Lung (tissue), 12 donors: ENCODE data around the gene RAPSN. TPM values are rescaled to one million over a fixed set of nuclear protein-coding genes. Genes with fewer than 3 reads are reported as not detected.

Experiments
- ATAC-seq: fragments of 200-7000 bp; cut with Tn5 transposase; one replicate; pipeline ENCODE4 v1.9.1; 2020; ENCODE audit warnings: moderate number of reproducible peaks; ENCODE audit not compliant: insufficient read depth, low FRiP score
- DNase-seq, 3 donors: peaks; one replicate each; pipeline ENCODE4 v3.0.0-alpha.2; 2013 to 2017
- H3K27ac ChIP-seq, 2 donors: one replicate each; pipeline ENCODE4 v1.5.1; 2013; ENCODE audit warnings: mild to moderate bottlenecking in 2 of 2, moderate library complexity in 2 of 2, control low read depth in 1 of 2, inconsistent platforms in 1 of 2, low read depth in 1 of 2, low read length in 1 of 2
- H3K27me3 ChIP-seq, 3 donors: one replicate each; pipeline ENCODE4 v1.5.1; 2013; ENCODE audit warnings: low read length in 2 of 3; ENCODE audit not compliant: control insufficient read depth in 3 of 3, insufficient read depth in 3 of 3
- H3K36me3 ChIP-seq, 4 donors: one replicate each; pipeline ENCODE4 v1.5.1; 2013; ENCODE audit warnings: low read length in 4 of 4, mild to moderate bottlenecking in 1 of 4, moderate library complexity in 1 of 4; ENCODE audit not compliant: control insufficient read depth in 4 of 4, insufficient read depth in 4 of 4
- H3K4me1 ChIP-seq, 5 donors: one replicate each; pipeline ENCODE4 v1.5.1; 2013; ENCODE audit warnings: low read length in 5 of 5, mild to moderate bottlenecking in 2 of 5, moderate library complexity in 1 of 5; ENCODE audit not compliant: control insufficient read depth in 5 of 5, insufficient read depth in 5 of 5
- H3K4me3 ChIP-seq: one replicate; pipeline ENCODE4 v1.5.1; 2013; ENCODE audit warnings: mild to moderate bottlenecking, control low read depth, moderate library complexity
- H3K9ac ChIP-seq, 2 donors: one replicate each; pipeline ENCODE4 v1.5.1; 2013; ENCODE audit warnings: low read length in 2 of 2, control low read depth in 1 of 2; ENCODE audit not compliant: insufficient read depth in 1 of 2
- H3K9me3 ChIP-seq, 4 donors: one replicate each; pipeline ENCODE4 v1.5.1; 2013; ENCODE audit warnings: low read length in 3 of 4, mild to moderate bottlenecking in 1 of 4, moderate library complexity in 1 of 4; ENCODE audit not compliant: control insufficient read depth in 4 of 4, insufficient read depth in 3 of 4
- CTCF ChIP-seq: IDR thresholded peaks from 2 replicates; pipeline ENCODE4 v1.5.1; 2012; ENCODE audit warnings: mild to moderate bottlenecking; ENCODE audit errors: control extremely low read depth, extremely low read depth
- WGBS, 2 donors: extraction: QIAGEN DNeasy Blood & Tissue Kit; methylation state at CpG; one replicate each; pipeline ENCODE4 v1.1.7; 2013; 5-methylcytosine and 5-hydroxymethylcytosine counted together
- polyA plus RNA-seq, 2 donors: library from polyadenylated mRNA; stranded (reverse); fragments of 200-250 nt; gene quantifications; one replicate each; pipeline ENCODE4 v1.2.1, GENCODE V29; 2013
- total RNA-seq, 2 donors: library from RNA; depleted of rRNA in 1 of 2; stranded (reverse); fragments of >200 nt in 1 of 2; gene quantifications; one replicate each; pipeline ENCODE4 v1.2.1, GENCODE V29; 2014 to 2021
- donor health status: control.
- donor health status: control.
- donor health status: Bipolar disorder and iron deficiency.
- donor health status: healthy.
- donor health status: DM: yes; HTN: yes; CAD: no.

RAPSN gene
- total and polyA plus RNA-seq, 4 donors: 0.38 to 1.5 (median 0.49) TPM; not detected in 1

- peaks cover 11 to 28% (median 22%) of the 10 kb centered on the region in 4 donors for H3K36me3 ChIP-seq
- peaks cover 4 to 10% (median 6%) of the 10 kb centered on the region in 5 donors for H3K4me1 ChIP-seq
- peak overlapping the region; percentile 86 to 87 for H3K27ac ChIP-seq
- H3K9ac ChIP-seq: peak overlapping the region; percentile 80 to 85
- ATAC-seq: no peak
- no peaks in the 10 kb centered on the region for H3K27me3 ChIP-seq
- WGBS, 2 donors: 1% methylated on average over 14 of the region's 14 CpGs
- H3K9me3 ChIP-seq: no peaks in the 10 kb centered on the region
- no peak for TF ChIP-seq CTCF
- DNase-seq: no peak
- H3K4me3 ChIP-seq: peak overlapping the region; percentile 99
Observed at GRCh38 chr11:47425611-47426010, 23.3 kb downstream of the RAPSN start.

DNA sequence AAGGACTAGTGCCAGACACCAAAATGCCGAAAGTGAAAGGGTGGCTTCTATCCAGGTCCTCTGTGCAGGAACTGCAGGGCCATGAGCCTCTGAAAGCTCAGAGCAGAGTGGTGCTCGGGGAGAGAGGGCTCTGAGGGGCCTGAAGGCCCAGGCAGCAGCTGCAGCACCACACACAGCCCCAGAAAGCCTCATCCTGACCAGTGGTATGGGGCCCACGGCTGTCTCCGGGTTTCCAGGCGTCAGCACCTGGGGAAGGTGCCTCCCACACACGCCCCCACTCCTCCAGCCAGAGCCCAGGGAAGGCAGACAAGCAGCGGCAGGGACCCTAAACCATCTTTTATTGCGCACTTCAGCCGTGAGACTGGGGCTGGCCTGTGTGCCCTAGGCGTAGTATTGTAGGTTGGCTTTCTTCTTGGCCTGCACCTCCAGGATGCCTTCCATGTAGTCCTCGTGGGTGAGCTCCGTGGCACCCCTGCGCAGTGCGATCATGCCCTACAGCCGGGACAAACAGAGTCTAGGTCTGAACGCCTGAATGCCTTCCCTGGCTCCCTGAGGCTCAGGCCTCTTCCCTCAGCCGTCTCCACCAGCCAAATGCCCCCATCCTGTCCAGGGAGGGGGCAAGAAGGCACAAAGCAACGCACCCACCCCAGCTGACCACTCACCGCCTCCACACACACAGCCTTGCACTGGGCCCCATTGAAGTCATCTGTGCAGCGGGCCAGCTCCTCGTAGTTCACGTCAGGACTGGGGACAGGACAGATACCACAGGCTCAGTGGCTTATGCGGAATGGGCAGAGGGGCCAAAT, 30.3 kb downstream of the RAPSN start:
- H3K4me3 ChIP-seq: no peak overlapping the region
- H3K9ac ChIP-seq: no peak overlapping the region
- peaks cover 0 to 17% (median 11%) of the 10 kb centered on the region in 5 donors for H3K4me1 ChIP-seq
- TF ChIP-seq CTCF: no peak
- H3K27me3 ChIP-seq: no peaks in the 10 kb centered on the region
- DNase-seq: no peak
- H3K9me3 ChIP-seq: peaks cover 0 to 2% (median 0%) of the 10 kb centered on the region in 4 donors
- ATAC-seq: no peak
- 88 to 90% methylated on average over 23 of the region's 23 CpGs for WGBS, 2 donors
- no peak overlapping the region for H3K27ac ChIP-seq
- peaks cover 14 to 64% (median 38%) of the 10 kb centered on the region in 4 donors for H3K36me3 ChIP-seq

GRCh38 chr11:47417712-47418111, 31.2 kb downstream of the RAPSN start:
- H3K9me3 ChIP-seq: peaks cover 0 to 2% (median 0%) of the 10 kb centered on the region in 4 donors
- H3K27me3 ChIP-seq: no peaks in the 10 kb centered on the region
- peaks cover 13 to 63% (median 33%) of the 10 kb centered on the region in 4 donors for H3K36me3 ChIP-seq
- H3K4me1 ChIP-seq: peaks cover 0 to 18% (median 11%) of the 10 kb centered on the region in 5 donors
- TF ChIP-seq CTCF: no peak
- DNase-seq: no peak
- H3K4me3 ChIP-seq: no peak overlapping the region
- WGBS, 2 donors: 84 to 87% methylated on average over 6 of the region's 6 CpGs
- H3K27ac ChIP-seq: peak overlapping the region in 1 of 2 donors; percentile 10
- ATAC-seq: no peak
- H3K9ac ChIP-seq: no peak overlapping the region
